Ovary (tissue), 3 donors: ENCODE measurements around the gene PLXNB3.
"Not testable (repeated sequence)": the region's sequence is repeated elsewhere in the genome, so short reads cannot be mapped to it uniquely, and the experiment has no call there.

Source experiments
- EP300 ChIP-seq: sonication (generic); formaldehyde crosslinking; IDR thresholded peaks from one replicate; pipeline ENCODE4 v1.6.1; 2017; ENCODE audit warnings: antibody characterized with exemption
- POLR2A ChIP-seq: fragments of 450-650 bp; IDR thresholded peaks from one replicate; pipeline ENCODE4 v1.6.1; 2017; ENCODE audit warnings: antibody characterized with exemption, mild to moderate bottlenecking, moderate library complexity
- TF ChIP-seq, protein P1 (sequence below), 3 donors: fragments of 450-650 bp in 2 of 3; fragments of 200-600 bp in 1 of 3; IDR thresholded peaks; one replicate each; pipeline versions ENCODE4 v1.5.1 to v1.8.0; 2016 to 2022; ENCODE audit warnings: antibody characterized with exemption in 3 of 3, mild to moderate bottlenecking in 1 of 3
- donor health status: DM: no; HTN: no; CAD: no.

GRCh38 chrX:153743468-153744209, 20.4 kb upstream of the PLXNB3 start:
- TF ChIP-seq, protein P1, sequence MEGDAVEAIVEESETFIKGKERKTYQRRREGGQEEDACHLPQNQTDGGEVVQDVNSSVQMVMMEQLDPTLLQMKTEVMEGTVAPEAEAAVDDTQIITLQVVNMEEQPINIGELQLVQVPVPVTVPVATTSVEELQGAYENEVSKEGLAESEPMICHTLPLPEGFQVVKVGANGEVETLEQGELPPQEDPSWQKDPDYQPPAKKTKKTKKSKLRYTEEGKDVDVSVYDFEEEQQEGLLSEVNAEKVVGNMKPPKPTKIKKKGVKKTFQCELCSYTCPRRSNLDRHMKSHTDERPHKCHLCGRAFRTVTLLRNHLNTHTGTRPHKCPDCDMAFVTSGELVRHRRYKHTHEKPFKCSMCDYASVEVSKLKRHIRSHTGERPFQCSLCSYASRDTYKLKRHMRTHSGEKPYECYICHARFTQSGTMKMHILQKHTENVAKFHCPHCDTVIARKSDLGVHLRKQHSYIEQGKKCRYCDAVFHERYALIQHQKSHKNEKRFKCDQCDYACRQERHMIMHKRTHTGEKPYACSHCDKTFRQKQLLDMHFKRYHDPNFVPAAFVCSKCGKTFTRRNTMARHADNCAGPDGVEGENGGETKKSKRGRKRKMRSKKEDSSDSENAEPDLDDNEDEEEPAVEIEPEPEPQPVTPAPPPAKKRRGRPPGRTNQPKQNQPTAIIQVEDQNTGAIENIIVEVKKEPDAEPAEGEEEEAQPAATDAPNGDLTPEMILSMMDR (IDR thresholded peaks at IDR 0.05) = not testable (repeated sequence)
- not testable (repeated sequence) for TF ChIP-seq POLR2A, EP300
